SK-N-SH treated with all-trans-retinoic acid at 6 μM for 48 hours (cell line): ENCODE measurements around the gene CRIP1.

Source experiments
- ARNTL ChIP-seq: fragments of 450-650 bp; formaldehyde crosslinking; IDR thresholded peaks from 2 replicates; pipeline ENCODE4 v1.5.0; 2020; ENCODE audit warnings: low read depth, mild to moderate bottlenecking, moderate library complexity, borderline replicate concordance
- BACH2 ChIP-seq: fragments of 250-450 bp; sonication (Bioruptor Pico); IDR thresholded peaks from 2 replicates; pipeline ENCODE4 v1.9.0; 2021; ENCODE audit warnings: mild to moderate bottlenecking, borderline replicate concordance
- CSDC2 ChIP-seq: fragments of 250-450 bp; sonication (Bioruptor Pico); IDR thresholded peaks from 2 replicates; pipeline ENCODE4 v1.5.0; 2020; ENCODE audit warnings: mild to moderate bottlenecking, moderate library complexity
- GLIS3 ChIP-seq: fragments of 250-450 bp; sonication (Bioruptor Pico); IDR thresholded peaks from 2 replicates; pipeline ENCODE4 v1.5.0; 2020; ENCODE audit warnings: mild to moderate bottlenecking, moderate library complexity
- ISL1 ChIP-seq: fragments of 250-450 bp; sonication (Bioruptor Pico); IDR thresholded peaks from 2 replicates; pipeline ENCODE4 v2.1.2; 2022; ENCODE audit warnings: mild to moderate bottlenecking, moderate library complexity
- RARB ChIP-seq: fragments of 250-450 bp; sonication (Bioruptor Pico); IDR thresholded peaks from 2 replicates; pipeline ENCODE4 v1.8.0; 2021; ENCODE audit warnings: mild to moderate bottlenecking, moderate library complexity
- SNAI2 ChIP-seq: fragments of 250-450 bp; sonication (Bioruptor Pico); IDR thresholded peaks from 2 replicates; pipeline ENCODE4 v1.5.0; 2020; ENCODE audit warnings: mild to moderate bottlenecking, moderate library complexity
- TSHZ2 ChIP-seq: fragments of 250-450 bp; sonication (Bioruptor Pico); IDR thresholded peaks from 2 replicates; pipeline ENCODE4 v1.5.0; 2020; ENCODE audit warnings: mild to moderate bottlenecking, moderate library complexity
- ZC3H10 ChIP-seq: fragments of 250-450 bp; sonication (Bioruptor Pico); IDR thresholded peaks from 2 replicates; pipeline ENCODE4 v1.5.1; 2021; ENCODE audit warnings: mild to moderate bottlenecking, moderate library complexity
- ZFP3 ChIP-seq: fragments of 250-450 bp; sonication (Bioruptor Pico); IDR thresholded peaks from 2 replicates; pipeline ENCODE4 v1.5.0; 2020; ENCODE audit warnings: mild to moderate bottlenecking, moderate library complexity
- ZNF565 ChIP-seq: fragments of 450-650 bp; formaldehyde crosslinking; conservative IDR thresholded peaks from 2 replicates; pipeline ENCODE4 v1.5.0; 2020; ENCODE audit warnings: low read depth, mild to moderate bottlenecking, moderate library complexity
- TF ChIP-seq, protein P1 (sequence below): fragments of 250-450 bp; sonication (Bioruptor Pico); IDR thresholded peaks from 2 replicates; pipeline ENCODE4 v1.8.0; 2021; ENCODE audit warnings: low read depth, mild to moderate bottlenecking, moderate library complexity, borderline replicate concordance
- TF ChIP-seq, protein P2 (sequence below): fragments of 250-450 bp; sonication (Bioruptor Pico); IDR thresholded peaks from 2 replicates; pipeline ENCODE4 v1.5.1; 2020; ENCODE audit warnings: low read depth, mild to moderate bottlenecking, moderate library complexity
- TF ChIP-seq, protein P3 (sequence below): fragments of 250-450 bp; sonication (Bioruptor Pico); IDR thresholded peaks from 2 replicates; pipeline ENCODE4 v1.5.1; 2021; ENCODE audit warnings: mild to moderate bottlenecking, moderate library complexity

GRCh38 chr14:105486163-105486973, at the start of gene CRIP1:
- TF ChIP-seq CSDC2 (CRISPR knock-in tag) (no peak), ZC3H10 (no peak), ZNF565 (CRISPR knock-in tag) (no peak), BACH2 (no peak), ARNTL (CRISPR knock-in tag) (no peak), GLIS3 (CRISPR knock-in tag) (no peak), ISL1 (CRISPR knock-in tag) (no peak), ZFP3 (CRISPR knock-in tag) (no peak), SNAI2 (CRISPR knock-in tag) (no peak), RARB (CRISPR knock-in tag) (no peak), TSHZ2 (no peak)
- TF ChIP-seq, protein P1, sequence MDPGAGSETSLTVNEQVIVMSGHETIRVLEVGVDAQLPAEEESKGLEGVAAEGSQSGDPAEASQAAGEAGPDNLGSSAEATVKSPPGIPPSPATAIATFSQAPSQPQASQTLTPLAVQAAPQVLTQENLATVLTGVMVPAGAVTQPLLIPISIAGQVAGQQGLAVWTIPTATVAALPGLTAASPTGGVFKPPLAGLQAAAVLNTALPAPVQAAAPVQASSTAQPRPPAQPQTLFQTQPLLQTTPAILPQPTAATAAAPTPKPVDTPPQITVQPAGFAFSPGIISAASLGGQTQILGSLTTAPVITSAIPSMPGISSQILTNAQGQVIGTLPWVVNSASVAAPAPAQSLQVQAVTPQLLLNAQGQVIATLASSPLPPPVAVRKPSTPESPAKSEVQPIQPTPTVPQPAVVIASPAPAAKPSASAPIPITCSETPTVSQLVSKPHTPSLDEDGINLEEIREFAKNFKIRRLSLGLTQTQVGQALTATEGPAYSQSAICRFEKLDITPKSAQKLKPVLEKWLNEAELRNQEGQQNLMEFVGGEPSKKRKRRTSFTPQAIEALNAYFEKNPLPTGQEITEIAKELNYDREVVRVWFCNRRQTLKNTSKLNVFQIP (CRISPR knock-in tag): no peak
- TF ChIP-seq, protein P2, sequence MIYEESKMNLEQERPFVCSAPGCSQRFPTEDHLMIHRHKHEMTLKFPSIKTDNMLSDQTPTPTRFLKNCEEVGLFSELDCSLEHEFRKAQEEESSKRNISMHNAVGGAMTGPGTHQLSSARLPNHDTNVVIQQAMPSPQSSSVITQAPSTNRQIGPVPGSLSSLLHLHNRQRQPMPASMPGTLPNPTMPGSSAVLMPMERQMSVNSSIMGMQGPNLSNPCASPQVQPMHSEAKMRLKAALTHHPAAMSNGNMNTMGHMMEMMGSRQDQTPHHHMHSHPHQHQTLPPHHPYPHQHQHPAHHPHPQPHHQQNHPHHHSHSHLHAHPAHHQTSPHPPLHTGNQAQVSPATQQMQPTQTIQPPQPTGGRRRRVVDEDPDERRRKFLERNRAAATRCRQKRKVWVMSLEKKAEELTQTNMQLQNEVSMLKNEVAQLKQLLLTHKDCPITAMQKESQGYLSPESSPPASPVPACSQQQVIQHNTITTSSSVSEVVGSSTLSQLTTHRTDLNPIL (CRISPR knock-in tag): no peak
- TF ChIP-seq, protein P3, sequence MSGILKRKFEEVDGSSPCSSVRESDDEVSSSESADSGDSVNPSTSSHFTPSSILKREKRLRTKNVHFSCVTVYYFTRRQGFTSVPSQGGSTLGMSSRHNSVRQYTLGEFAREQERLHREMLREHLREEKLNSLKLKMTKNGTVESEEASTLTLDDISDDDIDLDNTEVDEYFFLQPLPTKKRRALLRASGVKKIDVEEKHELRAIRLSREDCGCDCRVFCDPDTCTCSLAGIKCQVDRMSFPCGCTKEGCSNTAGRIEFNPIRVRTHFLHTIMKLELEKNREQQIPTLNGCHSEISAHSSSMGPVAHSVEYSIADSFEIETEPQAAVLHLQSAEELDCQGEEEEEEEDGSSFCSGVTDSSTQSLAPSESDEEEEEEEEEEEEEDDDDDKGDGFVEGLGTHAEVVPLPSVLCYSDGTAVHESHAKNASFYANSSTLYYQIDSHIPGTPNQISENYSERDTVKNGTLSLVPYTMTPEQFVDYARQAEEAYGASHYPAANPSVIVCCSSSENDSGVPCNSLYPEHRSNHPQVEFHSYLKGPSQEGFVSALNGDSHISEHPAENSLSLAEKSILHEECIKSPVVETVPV (CRISPR knock-in tag): no peak
